ENCODE data around the gene SOX1.

- TF ChIP-seq EZH2 (IDR thresholded peaks at IDR 0.05; ENCODE audit: borderline replicate concordance, insufficient read depth, low read length, poor library complexity, severe bottlenecking) (no peak), POLR2AphosphoS5 (IDR thresholded peaks at IDR 0.05) (peak; percentile 2), EP300 (conservative IDR thresholded peaks at IDR 0.05; ENCODE audit: poor library complexity, severe bottlenecking) (no peak), RAD21 (conservative IDR thresholded peaks at IDR 0.05) (no peak), SMC3 (conservative IDR thresholded peaks at IDR 0.05; ENCODE audit: poor library complexity) (peak; percentile 13), TAF1 (IDR thresholded peaks at IDR 0.05; ENCODE audit: low read depth) (peak; percentile 15), MXI1 (conservative IDR thresholded peaks at IDR 0.05; ENCODE audit: poor library complexity, severe bottlenecking) (peak; percentile 63)
- TF ChIP-seq, protein P1, sequence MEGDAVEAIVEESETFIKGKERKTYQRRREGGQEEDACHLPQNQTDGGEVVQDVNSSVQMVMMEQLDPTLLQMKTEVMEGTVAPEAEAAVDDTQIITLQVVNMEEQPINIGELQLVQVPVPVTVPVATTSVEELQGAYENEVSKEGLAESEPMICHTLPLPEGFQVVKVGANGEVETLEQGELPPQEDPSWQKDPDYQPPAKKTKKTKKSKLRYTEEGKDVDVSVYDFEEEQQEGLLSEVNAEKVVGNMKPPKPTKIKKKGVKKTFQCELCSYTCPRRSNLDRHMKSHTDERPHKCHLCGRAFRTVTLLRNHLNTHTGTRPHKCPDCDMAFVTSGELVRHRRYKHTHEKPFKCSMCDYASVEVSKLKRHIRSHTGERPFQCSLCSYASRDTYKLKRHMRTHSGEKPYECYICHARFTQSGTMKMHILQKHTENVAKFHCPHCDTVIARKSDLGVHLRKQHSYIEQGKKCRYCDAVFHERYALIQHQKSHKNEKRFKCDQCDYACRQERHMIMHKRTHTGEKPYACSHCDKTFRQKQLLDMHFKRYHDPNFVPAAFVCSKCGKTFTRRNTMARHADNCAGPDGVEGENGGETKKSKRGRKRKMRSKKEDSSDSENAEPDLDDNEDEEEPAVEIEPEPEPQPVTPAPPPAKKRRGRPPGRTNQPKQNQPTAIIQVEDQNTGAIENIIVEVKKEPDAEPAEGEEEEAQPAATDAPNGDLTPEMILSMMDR (IDR thresholded peaks at IDR 0.05; ENCODE audit: poor library complexity, severe bottlenecking) = no peak
- TF ChIP-seq, protein P2, sequence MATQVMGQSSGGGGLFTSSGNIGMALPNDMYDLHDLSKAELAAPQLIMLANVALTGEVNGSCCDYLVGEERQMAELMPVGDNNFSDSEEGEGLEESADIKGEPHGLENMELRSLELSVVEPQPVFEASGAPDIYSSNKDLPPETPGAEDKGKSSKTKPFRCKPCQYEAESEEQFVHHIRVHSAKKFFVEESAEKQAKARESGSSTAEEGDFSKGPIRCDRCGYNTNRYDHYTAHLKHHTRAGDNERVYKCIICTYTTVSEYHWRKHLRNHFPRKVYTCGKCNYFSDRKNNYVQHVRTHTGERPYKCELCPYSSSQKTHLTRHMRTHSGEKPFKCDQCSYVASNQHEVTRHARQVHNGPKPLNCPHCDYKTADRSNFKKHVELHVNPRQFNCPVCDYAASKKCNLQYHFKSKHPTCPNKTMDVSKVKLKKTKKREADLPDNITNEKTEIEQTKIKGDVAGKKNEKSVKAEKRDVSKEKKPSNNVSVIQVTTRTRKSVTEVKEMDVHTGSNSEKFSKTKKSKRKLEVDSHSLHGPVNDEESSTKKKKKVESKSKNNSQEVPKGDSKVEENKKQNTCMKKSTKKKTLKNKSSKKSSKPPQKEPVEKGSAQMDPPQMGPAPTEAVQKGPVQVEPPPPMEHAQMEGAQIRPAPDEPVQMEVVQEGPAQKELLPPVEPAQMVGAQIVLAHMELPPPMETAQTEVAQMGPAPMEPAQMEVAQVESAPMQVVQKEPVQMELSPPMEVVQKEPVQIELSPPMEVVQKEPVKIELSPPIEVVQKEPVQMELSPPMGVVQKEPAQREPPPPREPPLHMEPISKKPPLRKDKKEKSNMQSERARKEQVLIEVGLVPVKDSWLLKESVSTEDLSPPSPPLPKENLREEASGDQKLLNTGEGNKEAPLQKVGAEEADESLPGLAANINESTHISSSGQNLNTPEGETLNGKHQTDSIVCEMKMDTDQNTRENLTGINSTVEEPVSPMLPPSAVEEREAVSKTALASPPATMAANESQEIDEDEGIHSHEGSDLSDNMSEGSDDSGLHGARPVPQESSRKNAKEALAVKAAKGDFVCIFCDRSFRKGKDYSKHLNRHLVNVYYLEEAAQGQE (IDR thresholded peaks at IDR 0.05; ENCODE audit: borderline replicate concordance) = no peak
Observed at GRCh38 chr13:112067116-112067741, at the start of gene SOX1.
